Endothelial cell of umbilical vein (primary cell): ENCODE data around the gene PRR16. TPM values are rescaled to one million over a fixed set of nuclear protein-coding genes. Genes with fewer than 3 reads are reported as not detected.

Source experiments
- BruUV-seq: library from RNA; stranded (reverse); fragments of 400-500 nt; replicated peaks from 2 replicates; lab custom pipeline; 2021; lab: Mats Ljungman, UMichigan
- CTCF ChIA-PET: fragments of 300-600, 350-600 bp; sonication (Branson Sonifier 250); formaldehyde crosslinking; loops from one replicate; lab custom pipeline; 2021; ENCODE audit warnings: antibody characterized with exemption, inconsistent platforms; lab: Charles Lee
- POLR2A ChIA-PET: fragments of 300-600, 350-600 bp; sonication (Branson Sonifier 250); formaldehyde crosslinking; loops from one replicate; lab custom pipeline; 2021; ENCODE audit warnings: antibody characterized with exemption, inconsistent platforms; lab: Charles Lee
- DNase-seq: peaks from one replicate; pipeline ENCODE4 v3.0.0-alpha.2; 2011; ENCODE audit warnings: low read depth, low spot score
- FAIRE-seq: peaks from 2 replicates; lab custom pipeline; 2011; peaks lifted over from hg19 to GRCh38; lab: Jason Lieb, UNC
- H2AFZ ChIP-seq: 2 replicates; pipeline ENCODE4 v1.6.0; 2012; ENCODE audit warnings: low read depth, low read length, control low read depth, inconsistent platforms
- H3K27ac ChIP-seq: 2 replicates; pipeline ENCODE4 v1.5.1; 2011; ENCODE audit warnings: low read depth, mild to moderate bottlenecking, control low read depth, low read length, moderate library complexity; ENCODE audit not compliant: insufficient read depth
- H3K27me3 ChIP-seq, 2 experiments: 2 replicates each; pipeline versions ENCODE4 v1.6.0 to v1.6.1; 2011; ENCODE audit warnings: low read length in 2 of 2, mixed read lengths in 1 of 2; ENCODE audit not compliant: control insufficient read depth in 2 of 2, insufficient read depth in 2 of 2
- H3K36me3 ChIP-seq, 2 experiments: 2 replicates in 1 of 2; 3 replicates in 1 of 2; pipeline ENCODE4 v1.5.1; 2011; ENCODE audit warnings: low read length in 2 of 2, mild to moderate bottlenecking in 1 of 2, moderate library complexity in 1 of 2; ENCODE audit not compliant: control insufficient read depth in 2 of 2, insufficient read depth in 2 of 2; ENCODE audit errors: extremely low read depth in 1 of 2
- H3K4me1 ChIP-seq: 3 replicates; pipeline ENCODE4 v1.5.1; 2011; ENCODE audit warnings: mild to moderate bottlenecking, low read length; ENCODE audit not compliant: control insufficient read depth, insufficient read depth; ENCODE audit errors: extremely low read depth
- H3K4me2 ChIP-seq: 2 replicates; pipeline ENCODE4 v1.6.1; 2011; ENCODE audit warnings: low read length, control low read depth, mixed read lengths; ENCODE audit not compliant: insufficient read depth
- H3K4me3 ChIP-seq, 3 experiments: fragments of 200-600 bp in 1 of 3; sonication (generic), shearing (Covaris generic) in 1 of 3; replicated peaks in 1 of 3; 2 replicates each; pipeline ENCODE4 v1.5.1; 2011 to 2016; ENCODE audit warnings: control low read depth in 3 of 3, low read length in 3 of 3, mild to moderate bottlenecking in 2 of 3, inconsistent platforms in 1 of 3, low read depth in 1 of 3, moderate library complexity in 1 of 3; ENCODE audit not compliant: insufficient read depth in 1 of 3
- H3K79me2 ChIP-seq: 2 replicates; pipeline ENCODE4 v1.6.0; 2012; ENCODE audit warnings: low read length, inconsistent platforms; ENCODE audit not compliant: control insufficient read depth, insufficient read depth
- H3K9ac ChIP-seq: replicated peaks from 2 replicates; pipeline ENCODE3; 2011; ENCODE audit warnings: low read length, control low read depth; ENCODE audit not compliant: insufficient read depth; ENCODE audit errors: extremely low read depth
- H3K9me1 ChIP-seq: replicated peaks from 3 replicates; pipeline ENCODE4 v1.6.0; 2011; ENCODE audit warnings: mild to moderate bottlenecking, low read length; ENCODE audit not compliant: control insufficient read depth, insufficient read depth; ENCODE audit errors: extremely low read depth
- H3K9me3 ChIP-seq: replicated peaks from 2 replicates; pipeline ENCODE4 v1.5.1; 2012; ENCODE audit warnings: low read length, inconsistent platforms; ENCODE audit not compliant: control insufficient read depth, insufficient read depth
- H4K20me1 ChIP-seq: replicated peaks from 2 replicates; pipeline ENCODE3; 2011; ENCODE audit warnings: mild to moderate bottlenecking, low read length; ENCODE audit not compliant: control insufficient read depth, insufficient read depth; ENCODE audit errors: extremely low read depth
- EZH2 ChIP-seq: IDR thresholded peaks from 2 replicates; pipeline ENCODE4 v1.6.1; 2012; ENCODE audit warnings: borderline replicate concordance, low read depth, mild to moderate bottlenecking, moderate library complexity, low read length, inconsistent platforms; ENCODE audit not compliant: severe bottlenecking
- FOS ChIP-seq: IDR thresholded peaks from 2 replicates; pipeline ENCODE4 v1.6.1; 2011; ENCODE audit warnings: mild to moderate bottlenecking, low read length, moderate library complexity, borderline replicate concordance; ENCODE audit not compliant: insufficient read depth
- GATA2 ChIP-seq: IDR thresholded peaks from 2 replicates; pipeline ENCODE4 v1.7.0; 2011; ENCODE audit warnings: low read depth, mild to moderate bottlenecking, moderate library complexity, mixed read lengths, low read length; ENCODE audit not compliant: insufficient read length, insufficient read depth
- JUN ChIP-seq: IDR thresholded peaks from 2 replicates; pipeline ENCODE4 v1.6.1; 2011; ENCODE audit warnings: borderline replicate concordance, low read depth; ENCODE audit not compliant: insufficient read length, insufficient read depth
- MYC ChIP-seq: IDR thresholded peaks from one replicate; pipeline ENCODE4 v1.6.1; 2011; ENCODE audit warnings: mild to moderate bottlenecking, low read depth, low read length
- POLR2A ChIP-seq: IDR thresholded peaks from 2 replicates; pipeline ENCODE4 v1.6.1; 2012; ENCODE audit warnings: low read depth, mild to moderate bottlenecking, control low read depth, low read length
- POLR2AphosphoS5 ChIP-seq: IDR thresholded peaks from 2 replicates; pipeline ENCODE4 v1.6.1; 2012; ENCODE audit warnings: low read depth, mild to moderate bottlenecking, control low read depth, low read length, moderate library complexity; ENCODE audit not compliant: insufficient read depth
- dilution Hi-C: fragments of 300-500 bp; cut with MboI; formaldehyde crosslinking; loops from one replicate; pipeline ENCODE4 v1.15.0; 2019; ENCODE audit warnings: low sequenced_read_pairs; ENCODE audit not compliant: extremely low pct_ligation_motif_present
- intact Hi-C: fragments of 100-400 bp; cut with micrococcal nuclease; formaldehyde crosslinking; loops from one replicate; pipeline ENCODE4 v1.10.0; 2022
- polyA plus RNA-seq, 4 experiments: library from polyadenylated mRNA; depleted of rRNA in 3 of 4; stranded (reverse) in 3 of 4; unstranded in 1 of 4; fragments of >200 nt; gene quantifications; 2 replicates each; pipeline versions ENCODE4 v1.2.1 to v1.2.3, GENCODE V29; 2011 to 2012; ENCODE audit warnings: missing spikeins in 1 of 4
- total RNA-seq: library from RNA; stranded (reverse); gene quantifications from 2 replicates; pipeline ENCODE4 v1.2.3, GENCODE V29; 2021
- TF ChIP-seq, protein P1 (sequence below): IDR thresholded peaks from 2 replicates; pipeline ENCODE4 v1.6.1; 2011; ENCODE audit not compliant: insufficient read depth, insufficient read length
- TF ChIP-seq, protein P2 (sequence below), 2 donors: IDR thresholded peaks; 1 replicate in 1 of 2; 2 replicates in 1 of 2; pipeline ENCODE4 v1.5.1; 2011; ENCODE audit warnings: low read length in 2 of 2, mild to moderate bottlenecking in 2 of 2, moderate library complexity in 2 of 2, control low read depth in 1 of 2, inconsistent platforms in 1 of 2, low read depth in 1 of 2; ENCODE audit not compliant: insufficient read depth in 1 of 2; ENCODE audit errors: extremely low read depth in 1 of 2

Gene PRR16
- total and polyA plus RNA-seq, 2 donors (not counting 3 experiments of a cell fraction or from before 2014, with no cell fraction given): 0.91 to 1.2 TPM

DNA sequence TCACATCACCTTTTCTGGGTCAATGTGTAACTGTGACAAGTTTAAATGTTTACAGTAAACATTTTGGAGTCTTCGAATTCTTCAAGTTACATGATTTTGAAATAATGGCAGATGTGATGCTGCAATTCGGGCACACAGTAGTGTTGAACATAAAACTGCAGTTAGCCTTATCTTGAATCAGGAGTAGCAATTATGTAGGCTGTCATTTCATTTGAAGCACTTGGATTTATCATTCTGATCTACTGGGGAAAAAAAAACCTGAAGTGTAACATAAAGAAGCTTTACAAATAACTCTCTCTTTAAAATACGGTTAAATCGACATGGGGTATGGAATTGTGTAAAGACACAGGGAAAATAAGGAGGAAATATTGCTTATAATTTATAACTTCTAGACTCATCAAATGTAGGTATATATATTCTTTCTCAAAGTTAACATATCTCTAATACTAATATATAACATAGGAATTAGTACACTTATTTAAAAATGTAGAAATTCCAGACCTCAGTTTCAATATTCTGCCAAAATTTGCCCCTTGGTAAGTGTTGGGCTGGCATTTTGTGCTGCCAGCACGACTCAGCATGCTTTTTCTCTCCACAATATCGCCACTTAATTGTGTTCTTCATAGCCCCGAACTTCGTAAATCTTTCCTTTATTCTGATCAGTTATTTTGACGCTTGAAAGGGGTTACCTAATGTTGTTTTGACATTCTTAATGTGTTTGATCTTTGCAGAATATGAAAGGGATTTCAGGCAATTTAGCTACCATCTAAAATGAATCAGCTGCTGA is 226.7 kb downstream of the PRR16 start:
- H3K4me1 ChIP-seq: no peaks in the 10 kb centered on the region
- no peaks in the 10 kb centered on the region for H4K20me1 ChIP-seq
- no peak overlapping the region for H2AFZ ChIP-seq
- H3K36me3 ChIP-seq: no peaks in the 10 kb centered on the region
- H3K4me2 ChIP-seq: no peak overlapping the region
- H3K4me3 ChIP-seq: no peak overlapping the region
- intact Hi-C loops (no loop called here), dilution Hi-C loops (no loop called here)
- FAIRE-seq: no peak
- no TSS peak for BruUV-seq
- POLR2A ChIA-PET: no interaction called here
- no peak overlapping the region for H3K27ac ChIP-seq
- H3K27me3 ChIP-seq: no peaks in the 10 kb centered on the region
- no peaks in the 10 kb centered on the region for H3K9me1 ChIP-seq
- no peaks in the 10 kb centered on the region for H3K9me3 ChIP-seq
- H3K9ac ChIP-seq: no peak overlapping the region
- CTCF ChIA-PET: no interaction called here
- DNase-seq: no peak
- H3K79me2 ChIP-seq: no peaks in the 10 kb centered on the region
- no peak for TF ChIP-seq GATA2
- TF ChIP-seq EZH2: no peak
- TF ChIP-seq POLR2A: no peak
- TF ChIP-seq, protein P1, sequence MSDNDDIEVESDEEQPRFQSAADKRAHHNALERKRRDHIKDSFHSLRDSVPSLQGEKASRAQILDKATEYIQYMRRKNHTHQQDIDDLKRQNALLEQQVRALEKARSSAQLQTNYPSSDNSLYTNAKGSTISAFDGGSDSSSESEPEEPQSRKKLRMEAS: no peak
- TF ChIP-seq POLR2AphosphoS5: no peak

DNA sequence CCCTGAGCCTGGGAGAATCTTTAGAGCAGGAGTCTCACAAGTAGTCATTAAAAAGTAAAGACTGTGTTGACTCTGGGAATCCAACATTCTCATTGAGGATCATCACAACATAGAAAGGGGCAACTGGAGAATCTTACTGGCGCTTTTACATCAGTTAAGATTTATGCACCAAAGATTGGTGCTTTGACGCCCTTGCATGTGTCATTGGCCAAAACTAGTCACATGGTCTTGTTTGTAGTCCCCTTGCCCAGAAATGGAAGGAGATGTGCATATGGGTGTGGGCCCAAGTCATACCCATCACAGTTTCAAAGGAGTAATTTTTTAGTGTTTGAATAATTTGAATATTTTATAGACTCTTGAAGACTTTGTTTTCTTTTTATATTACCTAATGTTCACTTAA is 228.2 kb downstream of the PRR16 start:
- H3K9me3 ChIP-seq: no peaks in the 10 kb centered on the region
- ChIA-PET CTCF (no interaction called here), POLR2A (no interaction called here)
- FAIRE-seq: no peak
- no peaks in the 10 kb centered on the region for H3K36me3 ChIP-seq
- dilution Hi-C loops: no loop called here
- BruUV-seq: no TSS peak
- intact Hi-C loops: no loop called here
- TF ChIP-seq FOS (no peak), GATA2 (no peak), MYC (no peak), POLR2AphosphoS5 (no peak), EZH2 (no peak), POLR2A (no peak), JUN (no peak)
- TF ChIP-seq, protein P1: no peak
- TF ChIP-seq, protein P2, sequence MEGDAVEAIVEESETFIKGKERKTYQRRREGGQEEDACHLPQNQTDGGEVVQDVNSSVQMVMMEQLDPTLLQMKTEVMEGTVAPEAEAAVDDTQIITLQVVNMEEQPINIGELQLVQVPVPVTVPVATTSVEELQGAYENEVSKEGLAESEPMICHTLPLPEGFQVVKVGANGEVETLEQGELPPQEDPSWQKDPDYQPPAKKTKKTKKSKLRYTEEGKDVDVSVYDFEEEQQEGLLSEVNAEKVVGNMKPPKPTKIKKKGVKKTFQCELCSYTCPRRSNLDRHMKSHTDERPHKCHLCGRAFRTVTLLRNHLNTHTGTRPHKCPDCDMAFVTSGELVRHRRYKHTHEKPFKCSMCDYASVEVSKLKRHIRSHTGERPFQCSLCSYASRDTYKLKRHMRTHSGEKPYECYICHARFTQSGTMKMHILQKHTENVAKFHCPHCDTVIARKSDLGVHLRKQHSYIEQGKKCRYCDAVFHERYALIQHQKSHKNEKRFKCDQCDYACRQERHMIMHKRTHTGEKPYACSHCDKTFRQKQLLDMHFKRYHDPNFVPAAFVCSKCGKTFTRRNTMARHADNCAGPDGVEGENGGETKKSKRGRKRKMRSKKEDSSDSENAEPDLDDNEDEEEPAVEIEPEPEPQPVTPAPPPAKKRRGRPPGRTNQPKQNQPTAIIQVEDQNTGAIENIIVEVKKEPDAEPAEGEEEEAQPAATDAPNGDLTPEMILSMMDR (IDR thresholded peaks at IDR 0.05; ENCODE audit: extremely low read depth in 1 of 2, insufficient read depth in 1 of 2, low read depth in 1 of 2, low read length in 2 of 2): no peak
- no peak overlapping the region for H3K9ac ChIP-seq
- no peak overlapping the region for H3K4me3 ChIP-seq
- DNase-seq: no peak
- H3K27ac ChIP-seq: no peak overlapping the region
- no peaks in the 10 kb centered on the region for H4K20me1 ChIP-seq
- H3K27me3 ChIP-seq: no peaks in the 10 kb centered on the region
- H3K4me2 ChIP-seq: no peak overlapping the region
- H3K4me1 ChIP-seq: no peaks in the 10 kb centered on the region
- no peaks in the 10 kb centered on the region for H3K79me2 ChIP-seq
- H3K9me1 ChIP-seq: no peaks in the 10 kb centered on the region
- H2AFZ ChIP-seq: no peak overlapping the region
